Measurements from ENCODE around the gene APMAP. TPM values are rescaled to one million over a fixed set of nuclear protein-coding genes. Genes with fewer than 3 reads are reported as not detected.
A peak's percentile ranks its signal among the peaks of the same experiment; 100 is the strongest.

The APMAP gene
- total RNA-seq, 1 experiment from 2014 or later = 75.3 TPM

- TF ChIP-seq CTCF (IDR thresholded peaks at IDR 0.05; ENCODE audit: unreplicated experiment) = no peak
- ChIA-PET CTCF (interaction anchor here (1.0 to 8.7 kb wide), 25 partner anchors 13 to 545 kb away, joined by 3 to 500 read pairs (median 6); partner anchors contain the start of gene ACSS1), POLR2A (interaction anchor here (0.6 to 7.5 kb wide), 12 partner anchors 12 to 403 kb away, joined by 3 to 152 read pairs (median 7); partner anchors contain the start of genes ENTPD6 and PYGB)
- H3K27me3 Mint-ChIP-seq (ENCODE audit: insufficient read depth, unreplicated experiment) = peaks cover 12% of the 10 kb centered on the region
- no TSS peak for BruUV-seq (replicated peaks)
- intact Hi-C loops (cut with micrococcal nuclease) = no loop called here
- H3K4me3 Mint-ChIP-seq (ENCODE audit: unreplicated experiment) = no peak overlapping the region
- peaks cover 20% of the 10 kb centered on the region for H3K36me3 Mint-ChIP-seq (ENCODE audit: insufficient read depth, unreplicated experiment)
- H3K4me1 Mint-ChIP-seq (ENCODE audit: insufficient read depth, unreplicated experiment) = peaks cover 58% of the 10 kb centered on the region
- no peak overlapping the region for H3K27ac Mint-ChIP-seq (ENCODE audit: low read depth, unreplicated experiment)
- H3K9me3 Mint-ChIP-seq (ENCODE audit: unreplicated experiment) = no peaks in the 10 kb centered on the region
- DNase-seq (ENCODE audit: unreplicated experiment) = no peak
These were observed 4.2 kb upstream of the APMAP start for GRCh38 chr20:24996449-24997377.

- peak; percentile 30 for DNase-seq (ENCODE audit: unreplicated experiment)
- no peak for TF ChIP-seq CTCF (IDR thresholded peaks at IDR 0.05; ENCODE audit: unreplicated experiment)
- Mint-ChIP-seq H3K4me3 (ENCODE audit: unreplicated experiment) (no peak overlapping the region), H3K27me3 (ENCODE audit: insufficient read depth, unreplicated experiment) (peaks cover 12% of the 10 kb centered on the region), H3K4me1 (ENCODE audit: insufficient read depth, unreplicated experiment) (peaks cover 66% of the 10 kb centered on the region), H3K36me3 (ENCODE audit: insufficient read depth, unreplicated experiment) (peaks cover 19% of the 10 kb centered on the region), H3K27ac (ENCODE audit: low read depth, unreplicated experiment) (no peak overlapping the region), H3K9me3 (ENCODE audit: unreplicated experiment) (no peaks in the 10 kb centered on the region)
- intact Hi-C loops (cut with micrococcal nuclease) = loop anchor here (1.0 to 2.0 kb wide), 3 partner anchors 69 to 251 kb away; no protein-coding TSS in a partner anchor
- BruUV-seq (replicated peaks) = no TSS peak
- ChIA-PET CTCF (interaction anchor here (0.6 to 8.7 kb wide), 37 partner anchors 9 to 1776 kb away, joined by 3 to 500 read pairs (median 5); partner anchors contain the start of gene ACSS1), POLR2A (interaction anchor here (0.6 to 7.5 kb wide), 12 partner anchors 13 to 403 kb away, joined by 3 to 152 read pairs (median 4); partner anchors contain the start of genes ENTPD6 and PYGB)
These were observed 3.3 kb upstream of the APMAP start for GRCh38 chr20:24995741-24996448.

GRCh38 chr20:24994470-24995368 lies 2.2 kb upstream of the APMAP start:
- TF ChIP-seq CTCF (IDR thresholded peaks at IDR 0.05; ENCODE audit: unreplicated experiment) = peak; percentile 85
- peak; percentile 84 for DNase-seq (ENCODE audit: unreplicated experiment)
- H3K36me3 Mint-ChIP-seq (ENCODE audit: insufficient read depth, unreplicated experiment) = peaks cover 10% of the 10 kb centered on the region
- no peak overlapping the region for H3K4me3 Mint-ChIP-seq (ENCODE audit: unreplicated experiment)
- H3K4me1 Mint-ChIP-seq (ENCODE audit: insufficient read depth, unreplicated experiment) = peaks cover 65% of the 10 kb centered on the region
- ChIA-PET POLR2A (interaction anchor here (0.5 to 7.5 kb wide), 21 partner anchors 23 to 490 kb away, joined by 3 to 152 read pairs (median 5); partner anchors contain the start of genes ENTPD6, GINS1 and PYGB), CTCF (interaction anchor here (0.6 to 8.7 kb wide), 77 partner anchors 10 to 1655 kb away, joined by 3 to 500 read pairs (median 5); partner anchors contain the start of genes ACSS1 and GINS1)
- H3K9me3 Mint-ChIP-seq (ENCODE audit: unreplicated experiment) = no peaks in the 10 kb centered on the region
- H3K27ac Mint-ChIP-seq (ENCODE audit: low read depth, unreplicated experiment) = no peak overlapping the region
- BruUV-seq (replicated peaks) = no TSS peak
- intact Hi-C loops (cut with micrococcal nuclease) = loop anchor here (1.0 to 2.0 kb wide), 4 partner anchors 71 to 405 kb away; no protein-coding TSS in a partner anchor
- H3K27me3 Mint-ChIP-seq (ENCODE audit: insufficient read depth, unreplicated experiment) = peaks cover 12% of the 10 kb centered on the region

Data from MCF 10A (cell line).